H9 (cell line): Measurements from ENCODE around the gene RUNX1. TPM values are rescaled to one million over a fixed set of nuclear protein-coding genes. Genes with fewer than 3 reads are reported as not detected.

Source experiments
- DNase-seq: peaks from one replicate; pipeline ENCODE4 v3.0.0-alpha.2; 2017
- H2AFZ ChIP-seq: one replicate; pipeline ENCODE4 v1.6.1; 2013; ENCODE audit warnings: mild to moderate bottlenecking, low read length, control low read depth, moderate library complexity
- H2AK5ac ChIP-seq: 2 replicates; pipeline ENCODE4 v1.6.1; 2013; ENCODE audit warnings: low read length, control low read depth, mixed read lengths; ENCODE audit not compliant: insufficient read length
- H2BK120ac ChIP-seq: one replicate; pipeline ENCODE4 v1.6.1; 2013; ENCODE audit warnings: low read depth, mild to moderate bottlenecking, low read length, control low read depth, inconsistent platforms; ENCODE audit not compliant: poor library complexity, severe bottlenecking
- H2BK12ac ChIP-seq: 2 replicates; pipeline ENCODE4 v1.6.1; 2013; ENCODE audit warnings: low read length, control low read depth, mixed read lengths, low read depth; ENCODE audit not compliant: insufficient read length
- H2BK15ac ChIP-seq: 2 replicates; pipeline ENCODE4 v1.6.1; 2013; ENCODE audit warnings: low read depth, low read length, control low read depth
- H2BK20ac ChIP-seq: one replicate; pipeline ENCODE4 v1.6.1; 2013; ENCODE audit warnings: low read depth, mild to moderate bottlenecking, low read length, control low read depth, inconsistent platforms; ENCODE audit not compliant: poor library complexity, severe bottlenecking
- H2BK5ac ChIP-seq: 2 replicates; pipeline ENCODE4 v1.6.1; 2013; ENCODE audit warnings: low read length, control low read depth, mixed read lengths; ENCODE audit not compliant: insufficient read length
- H3K14ac ChIP-seq: 2 replicates; pipeline ENCODE4 v1.6.1; 2013; ENCODE audit warnings: low read length, control low read depth; ENCODE audit not compliant: insufficient read depth
- H3K18ac ChIP-seq: 2 replicates; pipeline ENCODE4 v1.6.1; 2013; ENCODE audit warnings: low read depth, mild to moderate bottlenecking, mixed read lengths, low read length, control low read depth; ENCODE audit not compliant: insufficient read length
- H3K23ac ChIP-seq: 2 replicates; pipeline ENCODE4 v1.6.1; 2013; ENCODE audit warnings: low read length, control low read depth, mixed read lengths, low read depth; ENCODE audit not compliant: insufficient read length
- H3K23me2 ChIP-seq: 2 replicates; pipeline ENCODE4 v1.6.1; 2013; ENCODE audit warnings: low read depth, mild to moderate bottlenecking, mixed read lengths, low read length, control low read depth; ENCODE audit not compliant: insufficient read length, poor library complexity, severe bottlenecking
- H3K27ac ChIP-seq: 2 replicates; pipeline ENCODE4 v1.5.1; 2013; ENCODE audit warnings: low read length, control low read depth, mixed read lengths, low read depth; ENCODE audit not compliant: insufficient read length
- H3K27me3 ChIP-seq: 2 replicates; pipeline ENCODE4 v1.6.1; 2013; ENCODE audit warnings: low read length, control low read depth, inconsistent platforms; ENCODE audit not compliant: insufficient read depth
- H3K4ac ChIP-seq: 2 replicates; pipeline ENCODE4 v1.6.1; 2013; ENCODE audit warnings: low read depth, mild to moderate bottlenecking, control low read depth, inconsistent platforms, low read length, moderate library complexity
- H3K4me1 ChIP-seq: 2 replicates; pipeline ENCODE4 v1.6.1; 2013; ENCODE audit warnings: low read length, control low read depth, inconsistent platforms; ENCODE audit not compliant: insufficient read depth
- H3K4me2 ChIP-seq: 2 replicates; pipeline ENCODE4 v1.6.1; 2013; ENCODE audit warnings: low read length, control low read depth, mixed read lengths; ENCODE audit not compliant: insufficient read length, insufficient read depth
- H3K56ac ChIP-seq: 2 replicates; pipeline ENCODE4 v1.6.1; 2013; ENCODE audit warnings: low read depth, mild to moderate bottlenecking, mixed read lengths, low read length, control low read depth; ENCODE audit not compliant: insufficient read length
- H3K79me1 ChIP-seq: 2 replicates; pipeline ENCODE4 v1.6.1; 2013; ENCODE audit warnings: low read depth, mild to moderate bottlenecking, moderate library complexity, low read length, control low read depth, inconsistent platforms; ENCODE audit not compliant: insufficient read depth, poor library complexity, severe bottlenecking
- H3K79me2 ChIP-seq: 2 replicates; pipeline ENCODE4 v1.6.1; 2013; ENCODE audit warnings: low read length, control low read depth, inconsistent platforms; ENCODE audit not compliant: insufficient read depth
- H3K9ac ChIP-seq: 2 replicates; pipeline ENCODE4 v1.6.1; 2013; ENCODE audit warnings: low read length, control low read depth, mixed read lengths; ENCODE audit not compliant: insufficient read length; ENCODE audit errors: extremely low read depth
- H3K9me3 ChIP-seq: one replicate; pipeline ENCODE4 v1.6.1; 2013; ENCODE audit warnings: low read depth, low read length, inconsistent platforms; ENCODE audit not compliant: control insufficient read depth
- H3T11ph ChIP-seq: one replicate; pipeline ENCODE4 v1.6.1; 2013; ENCODE audit warnings: mild to moderate bottlenecking, low read length, control low read depth, inconsistent platforms
- H4K20me1 ChIP-seq: one replicate; pipeline ENCODE4 v1.6.1; 2013; ENCODE audit not compliant: control insufficient read depth, insufficient read length, insufficient read depth
- H4K5ac ChIP-seq: 2 replicates; pipeline ENCODE4 v1.6.1; 2013; ENCODE audit warnings: low read depth, mild to moderate bottlenecking, mixed read lengths, low read length, control low read depth; ENCODE audit not compliant: insufficient read length
- H4K8ac ChIP-seq: replicated peaks from 2 replicates; pipeline ENCODE4 v1.6.1; 2013; ENCODE audit warnings: low read length, control low read depth, mixed read lengths, low read depth; ENCODE audit not compliant: insufficient read length
- H4K91ac ChIP-seq: 2 replicates; pipeline ENCODE4 v1.6.1; 2013; ENCODE audit warnings: low read depth, mild to moderate bottlenecking, moderate library complexity, mixed read lengths, low read length, control low read depth; ENCODE audit not compliant: insufficient read length
- H3K27ac Mint-ChIP-seq, 3 experiments: 2 replicates in 2 of 3; 3 replicates in 1 of 3; pipeline ENCODE4 v1.8.0; 2020 to 2021; ENCODE audit warnings: mixed read lengths in 3 of 3, mild to moderate bottlenecking in 1 of 3, moderate library complexity in 1 of 3
- H3K27me3 Mint-ChIP-seq: 2 replicates; pipeline ENCODE4 v1.8.0; 2021; ENCODE audit warnings: low read depth, mild to moderate bottlenecking, moderate library complexity, mixed read lengths
- H3K36me3 Mint-ChIP-seq, 3 experiments: 2 replicates in 2 of 3; 3 replicates in 1 of 3; pipeline ENCODE4 v1.8.0; 2020 to 2021; ENCODE audit warnings: low read depth in 3 of 3, mixed read lengths in 3 of 3; ENCODE audit not compliant: insufficient read depth in 1 of 3
- H3K4me1 Mint-ChIP-seq, 2 experiments: 2 replicates each; pipeline ENCODE4 v1.8.0; 2020; ENCODE audit warnings: mixed read lengths in 2 of 2
- H3K4me3 Mint-ChIP-seq, 2 experiments: 2 replicates in 1 of 2; 3 replicates in 1 of 2; pipeline ENCODE4 v1.8.0; 2020 to 2021; ENCODE audit warnings: mild to moderate bottlenecking in 2 of 2, mixed read lengths in 2 of 2, moderate library complexity in 1 of 2
- H3K9me3 Mint-ChIP-seq, 2 experiments: 2 replicates in 1 of 2; 3 replicates in 1 of 2; pipeline ENCODE4 v1.8.0; 2020; ENCODE audit warnings: mild to moderate bottlenecking in 2 of 2, mixed read lengths in 2 of 2, moderate library complexity in 1 of 2
- WGBS: extraction: QIAGEN DNeasy Blood & Tissue Kit; methylation state at CpG from one replicate; pipeline ENCODE4 v1.1.7; 2013; ENCODE audit warnings: missing lambda C conversion rate, low lambda C conversion rate, mixed read lengths; ENCODE audit not compliant: insufficient read length; ENCODE audit errors: extremely low coverage; 5-methylcytosine and 5-hydroxymethylcytosine counted together
- total RNA-seq: library from RNA; stranded (reverse); gene quantifications from 2 replicates; pipeline ENCODE4 v1.2.1, GENCODE V29; 2021
- TF ChIP-seq, protein P1 (sequence below): fragments of 200-600 bp; sonication (generic); conservative IDR thresholded peaks from 3 replicates; pipeline ENCODE4 v1.8.0; 2021; ENCODE audit warnings: antibody characterized with exemption, mild to moderate bottlenecking

Gene RUNX1
- total RNA-seq, 1 experiment from 2014 or later, result 0.72 TPM

DNA sequence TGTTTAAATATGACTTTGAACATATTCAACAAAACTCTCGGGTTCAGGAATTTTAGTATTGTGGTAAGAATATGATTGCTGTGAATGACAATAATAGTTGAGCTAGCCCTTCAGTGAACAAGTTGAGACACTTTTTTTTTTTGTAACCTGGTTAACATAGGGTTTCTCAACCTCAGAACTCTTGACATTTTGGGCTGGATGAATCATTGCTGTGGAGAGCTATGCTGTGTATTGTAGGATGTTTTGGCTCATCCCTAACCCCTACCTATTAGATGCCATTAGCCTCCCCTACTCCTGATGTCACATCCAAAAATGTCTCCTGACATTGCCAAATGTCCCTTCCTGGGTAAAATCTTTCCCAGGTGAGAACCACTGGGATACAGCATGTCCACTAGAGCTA, 113.7 kb downstream of the RUNX1 start:
- TF ChIP-seq, protein P1, sequence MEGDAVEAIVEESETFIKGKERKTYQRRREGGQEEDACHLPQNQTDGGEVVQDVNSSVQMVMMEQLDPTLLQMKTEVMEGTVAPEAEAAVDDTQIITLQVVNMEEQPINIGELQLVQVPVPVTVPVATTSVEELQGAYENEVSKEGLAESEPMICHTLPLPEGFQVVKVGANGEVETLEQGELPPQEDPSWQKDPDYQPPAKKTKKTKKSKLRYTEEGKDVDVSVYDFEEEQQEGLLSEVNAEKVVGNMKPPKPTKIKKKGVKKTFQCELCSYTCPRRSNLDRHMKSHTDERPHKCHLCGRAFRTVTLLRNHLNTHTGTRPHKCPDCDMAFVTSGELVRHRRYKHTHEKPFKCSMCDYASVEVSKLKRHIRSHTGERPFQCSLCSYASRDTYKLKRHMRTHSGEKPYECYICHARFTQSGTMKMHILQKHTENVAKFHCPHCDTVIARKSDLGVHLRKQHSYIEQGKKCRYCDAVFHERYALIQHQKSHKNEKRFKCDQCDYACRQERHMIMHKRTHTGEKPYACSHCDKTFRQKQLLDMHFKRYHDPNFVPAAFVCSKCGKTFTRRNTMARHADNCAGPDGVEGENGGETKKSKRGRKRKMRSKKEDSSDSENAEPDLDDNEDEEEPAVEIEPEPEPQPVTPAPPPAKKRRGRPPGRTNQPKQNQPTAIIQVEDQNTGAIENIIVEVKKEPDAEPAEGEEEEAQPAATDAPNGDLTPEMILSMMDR, result no peak
- no CpG with 5 or more reads among the region's 1 CpG for whole genome bisulfite sequencing
- no peaks in the 10 kb centered on the region for H3K36me3 Mint-ChIP-seq
- Histone ChIP-seq H3K23ac (no peak overlapping the region), H3K4me2 (no peak overlapping the region), H3K79me2 (no peaks in the 10 kb centered on the region), H4K5ac (no peak overlapping the region), H3K18ac (no peak overlapping the region), H3K4me1 (no peaks in the 10 kb centered on the region), H2BK15ac (no peak overlapping the region), H4K91ac (no peak overlapping the region), H3K23me2 (no peaks in the 10 kb centered on the region), H4K20me1 (no peaks in the 10 kb centered on the region), H2BK20ac (no peak overlapping the region), H2BK12ac (no peak overlapping the region), H3K79me1 (no peaks in the 10 kb centered on the region), H3K14ac (no peak overlapping the region), H3K9ac (no peak overlapping the region), H2AFZ (no peak overlapping the region), H2AK5ac (no peak overlapping the region), H3K9me3 (no peaks in the 10 kb centered on the region), H3K27ac (no peak overlapping the region), H2BK5ac (no peak overlapping the region), H2BK120ac (no peak overlapping the region), H3K27me3 (no peaks in the 10 kb centered on the region; the same call in 1 of the 2 replicates), H3K4ac (no peak overlapping the region), H4K8ac (no peak overlapping the region), H3K56ac (no peak overlapping the region), H3T11ph (no peak overlapping the region)
- no peaks in the 10 kb centered on the region for H3K4me1 Mint-ChIP-seq
- no peak overlapping the region for H3K4me3 Mint-ChIP-seq
- no peaks in the 10 kb centered on the region for H3K9me3 Mint-ChIP-seq
- H3K27ac Mint-ChIP-seq, result no peak overlapping the region
- no peak for DNase-seq
- H3K27me3 Mint-ChIP-seq, result peaks cover 20% of the 10 kb centered on the region
